Neutrophil (primary cell): ENCODE results near the gene TMEM181.
"Not testable (repeated sequence)": the region's sequence is repeated elsewhere in the genome, so short reads cannot be mapped to it uniquely, and the experiment has no call there.

Experiments used
- H3K27ac ChIP-seq: fragments of 200-600 bp; sonication (generic); 2 replicates; pipeline ENCODE4 v1.5.1; 2016; ENCODE audit warnings: mild to moderate bottlenecking, moderate library complexity
- H3K27me3 ChIP-seq: fragments of 200-600 bp; sonication (generic); 2 replicates; pipeline ENCODE4 v1.6.0; 2016; ENCODE audit warnings: mild to moderate bottlenecking
- H3K36me3 ChIP-seq: fragments of 200-600 bp; sonication (generic); 2 replicates; pipeline ENCODE4 v1.5.1; 2017
- H3K4me1 ChIP-seq, 2 experiments: fragments of 200-600 bp in 1 of 2; sonication (generic) in 1 of 2; 1 replicate in 1 of 2; 2 replicates in 1 of 2; pipeline versions ENCODE4 v1.5.1 to v1.6.1; 2013 to 2016; ENCODE audit warnings: low read depth in 1 of 2, low read length in 1 of 2, mild to moderate bottlenecking in 1 of 2, moderate library complexity in 1 of 2; ENCODE audit not compliant: control insufficient read depth in 1 of 2, insufficient read depth in 1 of 2
- H3K4me3 ChIP-seq, 2 experiments: fragments of 200-600 bp in 1 of 2; sonication (generic) in 1 of 2; 1 replicate in 1 of 2; 2 replicates in 1 of 2; pipeline ENCODE4 v1.5.1; 2013 to 2016; ENCODE audit warnings: low read depth in 1 of 2, low read length in 1 of 2, mild to moderate bottlenecking in 1 of 2, moderate library complexity in 1 of 2
- H3K9me3 ChIP-seq: fragments of 200-600 bp; sonication (generic); 2 replicates; pipeline ENCODE4 v1.5.1; 2016
- TF ChIP-seq, protein P1 (sequence below): fragments of 200-600 bp; sonication (generic); IDR thresholded peaks from 2 replicates; pipeline ENCODE4 v1.5.1; 2016; ENCODE audit warnings: antibody characterized with exemption

Gene TMEM181

DNA sequence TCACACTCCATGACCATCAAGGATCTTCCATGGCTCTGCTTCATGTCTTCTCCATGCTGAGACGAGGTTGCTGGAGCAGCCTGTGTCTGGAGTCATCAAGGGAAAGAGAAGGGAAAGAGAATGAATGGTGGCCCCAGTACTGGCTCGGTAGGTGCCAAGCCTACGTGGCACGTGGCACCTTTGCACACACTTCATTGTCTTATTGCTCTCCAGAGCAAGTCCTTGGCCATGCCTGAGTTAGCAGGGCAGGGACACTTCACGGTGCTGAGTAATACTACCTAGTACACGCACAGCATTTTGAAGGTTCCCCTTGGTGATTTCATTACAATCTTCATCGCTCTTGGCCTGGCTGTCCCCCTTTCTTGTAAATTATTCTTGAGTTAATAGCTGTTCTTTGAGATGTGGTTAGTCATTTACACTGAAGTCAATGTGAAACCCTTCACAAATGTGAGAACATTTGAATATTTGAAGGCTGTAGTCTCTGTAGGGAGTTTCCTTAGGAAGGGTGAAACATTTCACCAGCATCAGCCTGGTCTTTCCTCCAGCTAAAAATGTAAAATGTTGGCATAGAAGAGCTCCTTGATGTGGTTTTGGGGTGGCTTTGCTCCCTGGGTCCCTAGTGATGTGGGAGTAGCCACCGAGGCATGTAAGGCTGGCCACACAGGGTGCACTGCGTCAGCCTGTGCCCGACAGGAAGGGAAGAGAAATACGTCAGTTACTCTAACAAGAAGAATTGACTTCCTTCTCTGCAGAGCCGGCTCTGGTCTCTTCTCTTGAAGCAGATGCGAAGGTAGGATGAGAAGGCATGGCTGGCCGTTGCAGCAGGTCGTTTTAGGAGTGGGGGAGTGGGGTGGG lies 89.6 kb downstream of the TMEM181 start, which contains the start of gene SYTL3:
SYTL3 (plus strand) TSS at position 766 of the 855 bp plus-strand sequence. CDS start 13,215 bp downstream, outside the sequence.
- H3K27me3 ChIP-seq = no peaks in the 10 kb centered on the region
- TF ChIP-seq, protein P1, sequence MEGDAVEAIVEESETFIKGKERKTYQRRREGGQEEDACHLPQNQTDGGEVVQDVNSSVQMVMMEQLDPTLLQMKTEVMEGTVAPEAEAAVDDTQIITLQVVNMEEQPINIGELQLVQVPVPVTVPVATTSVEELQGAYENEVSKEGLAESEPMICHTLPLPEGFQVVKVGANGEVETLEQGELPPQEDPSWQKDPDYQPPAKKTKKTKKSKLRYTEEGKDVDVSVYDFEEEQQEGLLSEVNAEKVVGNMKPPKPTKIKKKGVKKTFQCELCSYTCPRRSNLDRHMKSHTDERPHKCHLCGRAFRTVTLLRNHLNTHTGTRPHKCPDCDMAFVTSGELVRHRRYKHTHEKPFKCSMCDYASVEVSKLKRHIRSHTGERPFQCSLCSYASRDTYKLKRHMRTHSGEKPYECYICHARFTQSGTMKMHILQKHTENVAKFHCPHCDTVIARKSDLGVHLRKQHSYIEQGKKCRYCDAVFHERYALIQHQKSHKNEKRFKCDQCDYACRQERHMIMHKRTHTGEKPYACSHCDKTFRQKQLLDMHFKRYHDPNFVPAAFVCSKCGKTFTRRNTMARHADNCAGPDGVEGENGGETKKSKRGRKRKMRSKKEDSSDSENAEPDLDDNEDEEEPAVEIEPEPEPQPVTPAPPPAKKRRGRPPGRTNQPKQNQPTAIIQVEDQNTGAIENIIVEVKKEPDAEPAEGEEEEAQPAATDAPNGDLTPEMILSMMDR = peak; percentile 25
- H3K36me3 ChIP-seq = no peaks in the 10 kb centered on the region
- H3K4me1 ChIP-seq = peaks cover 71 to 77% of the 10 kb centered on the region in 2 experiments
- no peaks in the 10 kb centered on the region for H3K9me3 ChIP-seq
- peak within 1 kb of the TSS; percentile 55 to 56 for H3K4me3 ChIP-seq
- peak within 1 kb of the TSS; percentile 95 for H3K27ac ChIP-seq

DNA sequence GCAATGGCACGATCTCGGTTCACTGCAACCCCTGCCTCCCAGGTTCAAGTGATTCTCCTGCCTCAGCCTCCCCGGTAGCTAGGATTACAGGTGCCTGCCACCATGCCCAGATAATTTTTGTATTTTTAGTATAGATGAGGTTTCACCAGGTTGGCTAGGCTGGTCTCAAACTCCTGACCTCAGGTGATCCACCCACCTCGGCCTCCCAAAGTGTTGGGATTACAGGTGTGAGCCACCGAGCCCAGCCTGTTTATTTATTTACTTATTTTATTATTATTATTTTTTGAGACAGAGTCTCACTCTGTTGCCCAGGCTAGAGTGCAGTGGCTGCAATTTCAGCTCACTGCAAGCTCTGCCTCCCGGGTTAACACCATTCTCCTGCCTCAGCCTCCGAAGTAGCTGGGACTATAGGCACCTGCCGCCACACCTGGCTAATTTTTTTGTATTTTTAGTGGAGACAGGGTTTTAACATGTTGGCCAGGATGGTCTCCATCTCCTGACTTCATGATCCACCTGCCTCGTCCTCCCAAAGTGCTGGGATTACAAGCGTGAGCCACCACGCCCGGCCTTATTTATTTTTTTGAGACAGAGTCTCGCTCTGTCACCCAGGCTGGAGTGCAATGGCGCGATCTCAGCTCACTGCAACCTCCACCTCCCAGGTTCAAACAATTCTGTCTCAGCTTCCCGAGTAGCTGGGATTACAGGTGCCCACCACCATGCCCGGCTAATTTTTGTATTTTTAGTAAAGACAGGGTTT lies 92.3 kb downstream of the TMEM181 start:
- H3K4me1 ChIP-seq = peaks cover 86 to 87% of the 10 kb centered on the region in 2 experiments

DNA sequence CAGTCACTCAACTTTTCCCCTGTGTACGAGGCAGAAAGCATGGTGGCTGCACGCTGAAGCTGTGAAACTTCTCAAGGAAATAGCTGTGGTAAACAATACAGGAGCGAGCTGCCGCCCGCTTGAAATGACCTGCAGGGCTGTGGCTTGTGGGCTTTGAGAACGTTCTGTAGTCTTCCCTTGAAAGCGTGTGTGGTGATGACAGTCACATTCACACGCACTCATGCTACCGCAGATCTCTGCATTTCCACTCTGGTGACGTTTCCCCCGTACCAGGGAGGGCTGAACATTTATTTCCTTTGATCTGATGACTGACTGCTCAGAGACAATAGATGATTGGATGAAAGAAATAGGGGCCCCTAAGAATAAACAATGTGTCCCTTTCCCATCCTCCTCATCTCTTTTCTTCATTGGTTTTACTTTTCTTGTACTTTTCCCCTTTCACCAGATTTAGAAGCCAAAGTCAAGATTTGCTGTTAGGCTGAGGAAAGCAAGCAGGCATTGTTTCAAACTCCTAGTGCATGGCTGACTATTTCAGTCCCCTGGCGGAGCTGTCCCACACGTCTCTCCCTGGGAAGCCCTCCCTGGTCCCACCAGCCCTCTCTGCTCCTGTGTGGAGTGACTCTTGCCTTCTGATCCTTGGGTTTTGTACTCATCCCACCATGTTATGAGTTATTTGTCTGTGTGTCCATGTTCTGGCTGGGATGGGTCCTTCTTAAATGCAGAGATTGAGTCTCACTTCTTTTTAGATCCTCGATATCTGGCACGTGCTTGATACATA lies 93.9 kb downstream of the TMEM181 start:
- TF ChIP-seq, protein P1 = no peak
- H3K27me3 ChIP-seq = no peaks in the 10 kb centered on the region
- peak overlapping the region; percentile 55 to 56 for H3K4me3 ChIP-seq
- no peaks in the 10 kb centered on the region for H3K36me3 ChIP-seq
- peak overlapping the region; percentile 95 for H3K27ac ChIP-seq
- H3K9me3 ChIP-seq = no peaks in the 10 kb centered on the region
- H3K4me1 ChIP-seq = peaks cover 84 to 90% of the 10 kb centered on the region in 2 experiments

More for the DNA sequence above, 92.3 kb downstream of the TMEM181 start:
- H3K27me3 ChIP-seq, H3K9me3 ChIP-seq, H3K36me3 ChIP-seq: not testable (repeated sequence)
- Histone ChIP-seq H3K4me3 (peak overlapping the region; percentile 55 to 56), H3K27ac (peak overlapping the region; percentile 95)

DNA sequence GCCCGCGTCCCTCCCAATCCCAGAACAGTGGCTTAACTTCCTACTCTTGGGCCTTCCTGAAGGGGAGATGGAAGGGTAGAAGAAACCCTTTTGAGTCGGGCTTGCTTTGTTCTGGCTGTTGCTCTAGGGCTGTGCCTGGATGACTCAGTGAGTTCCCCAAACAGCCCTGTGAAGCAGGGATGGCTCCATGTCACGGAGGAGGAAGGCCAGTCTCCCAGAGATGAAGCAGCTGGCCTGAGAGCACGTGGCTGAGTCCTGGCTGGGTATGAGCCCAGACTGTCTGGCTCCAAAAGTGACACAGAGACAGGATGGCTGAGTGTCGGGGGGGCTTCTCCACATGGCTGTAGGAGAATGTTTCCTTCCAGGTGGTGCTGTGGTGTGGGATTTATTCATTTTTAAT lies 94.6 kb downstream of the TMEM181 start:
- H3K4me1 ChIP-seq = peaks cover 79 to 84% of the 10 kb centered on the region in 2 experiments

DNA sequence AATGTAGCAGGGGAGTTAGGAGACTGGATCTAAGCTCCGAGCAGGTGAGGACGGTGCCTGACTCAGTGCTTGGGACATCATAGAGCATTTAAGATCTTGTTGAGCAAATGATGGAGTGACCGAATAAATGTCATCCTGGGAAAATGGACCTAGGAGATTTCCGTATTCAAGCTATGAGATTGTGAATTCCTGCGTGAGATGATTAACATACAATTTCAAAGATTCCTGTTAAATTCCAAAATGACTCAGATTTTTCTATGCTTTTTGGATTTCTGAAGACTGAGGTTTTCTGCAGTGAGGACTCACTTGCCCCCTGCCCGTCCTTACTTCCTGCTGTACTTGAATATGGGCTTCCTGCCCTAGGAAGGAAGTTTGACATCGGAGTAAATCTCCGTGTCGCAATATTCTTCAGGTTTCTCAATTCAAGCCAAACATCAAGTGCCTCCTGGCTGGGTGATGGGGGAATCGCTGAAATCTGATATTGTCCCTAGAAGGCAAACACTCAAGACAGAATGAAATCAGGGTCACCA lies 95.1 kb downstream of the TMEM181 start:
- no peaks in the 10 kb centered on the region for H3K36me3 ChIP-seq
- peaks cover 79 to 84% of the 10 kb centered on the region in 2 experiments for H3K4me1 ChIP-seq
- no peaks in the 10 kb centered on the region for H3K9me3 ChIP-seq
- peak overlapping the region; percentile 55 to 56 for H3K4me3 ChIP-seq
- no peaks in the 10 kb centered on the region for H3K27me3 ChIP-seq
- TF ChIP-seq, protein P1 = peak; percentile 24
- H3K27ac ChIP-seq = peak overlapping the region; percentile 95

More for the DNA sequence above, 94.6 kb downstream of the TMEM181 start:
- Histone ChIP-seq H3K27me3 (no peaks in the 10 kb centered on the region), H3K9me3 (no peaks in the 10 kb centered on the region), H3K4me3 (peak overlapping the region; percentile 55 to 56), H3K27ac (peak overlapping the region; percentile 95), H3K36me3 (no peaks in the 10 kb centered on the region)
- TF ChIP-seq, protein P1 = no peak
